ENCODE data around the gene MAP3K5. TPM values are rescaled to one million over a fixed set of nuclear protein-coding genes. Genes with fewer than 3 reads are reported as not detected.
"Not testable (repeated sequence)": the region's sequence is repeated elsewhere in the genome, so short reads cannot be mapped to it uniquely, and the experiment has no call there.

The MAP3K5 gene
- total RNA-seq, 6 donors from 2014 or later = 26.4 to 45.1 (median 41.8) TPM

- DNase-seq (peak in 1 of 2 donors; percentile 35), ATAC-seq (ENCODE audit: low FRiP score in 2 of 2) (peak in 1 of 2 donors; percentile 57)
- Histone ChIP-seq H3K4me3 (peak overlapping the region in 2 of 4 donors; percentile 2 to 14), H3K9me3 (no peaks in the 10 kb centered on the region), H3K27ac (peak overlapping the region; percentile 48 to 81 (median 60)), H3K27me3 (no peaks in the 10 kb centered on the region), H3K36me3 (no peaks in the 10 kb centered on the region), H3K4me1 (peaks cover 33 to 64% (median 58%) of the 10 kb centered on the region in 4 donors)
- TF ChIP-seq EP300 (IDR thresholded peaks at IDR 0.05) (no peak), CTCF (IDR thresholded peaks at IDR 0.05) (no peak), POLR2A (IDR thresholded peaks at IDR 0.05) (no peak), POLR2AphosphoS5 (IDR thresholded peaks at IDR 0.05) (peak in 1 of 2 donors; percentile 5)
- WGBS, 2 donors = 17% methylated on average over 9 of the region's 9 CpGs
Measured at GRCh38 chr6:136761227-136761922, 30.9 kb downstream of the MAP3K5 start.

GRCh38 chr6:136760781-136761180, 31.5 kb downstream of the MAP3K5 start:
- not testable (repeated sequence) for H3K9me3 ChIP-seq, DNase-seq, H3K27me3 ChIP-seq, H3K36me3 ChIP-seq
- H3K27ac ChIP-seq = peak overlapping the region; percentile 48 to 81 (median 60)
- peak in 1 of 2 donors; percentile 38 for ATAC-seq (ENCODE audit: low FRiP score in 2 of 2)
- WGBS, 2 donors = 49 to 64% methylated on average over 5 of the region's 5 CpGs
- H3K4me1 ChIP-seq = peaks cover 27 to 58% (median 53%) of the 10 kb centered on the region in 4 donors
- H3K4me3 ChIP-seq = peak overlapping the region in 1 of 4 donors; percentile 14

GRCh38 chr6:136757150-136757549, 35.1 kb downstream of the MAP3K5 start:
- Histone ChIP-seq H3K36me3 (no peaks in the 10 kb centered on the region), H3K27me3 (no peaks in the 10 kb centered on the region), H3K9me3 (no peaks in the 10 kb centered on the region), H3K27ac (peak overlapping the region in 3 of 4 donors; percentile 10 to 41 (median 12)), H3K4me1 (peaks cover 21 to 47% (median 41%) of the 10 kb centered on the region in 4 donors), H3K4me3 (no peak overlapping the region)
- TF ChIP-seq EP300 (IDR thresholded peaks at IDR 0.05) = no peak
- TF ChIP-seq POLR2A (IDR thresholded peaks at IDR 0.05) = no peak
- TF ChIP-seq POLR2AphosphoS5 (IDR thresholded peaks at IDR 0.05) = no peak
- no peak for TF ChIP-seq CTCF (IDR thresholded peaks at IDR 0.05)
- ATAC-seq (ENCODE audit: low FRiP score in 2 of 2) = peak in 1 of 2 donors; percentile 47
- WGBS, 2 donors = 73 to 88% methylated on average over 2 of the region's 2 CpGs
- no peak for DNase-seq

- Histone ChIP-seq H3K9me3 (no peaks in the 10 kb centered on the region), H3K27ac (no peak overlapping the region), H3K27me3 (no peaks in the 10 kb centered on the region), H3K36me3 (no peaks in the 10 kb centered on the region), H3K4me3 (no peak overlapping the region), H3K4me1 (peaks cover 15 to 49% (median 32%) of the 10 kb centered on the region in 4 donors)
- 93 to 96% methylated on average over 7 of the region's 7 CpGs for WGBS, 2 donors
- TF ChIP-seq POLR2AphosphoS5 (IDR thresholded peaks at IDR 0.05) = no peak
- DNase-seq = no peak
- ATAC-seq (ENCODE audit: low FRiP score in 2 of 2) = no peak
Measured at GRCh38 chr6:136754820-136755219, 37.5 kb downstream of the MAP3K5 start.

GRCh38 chr6:136753624-136754023, 38.7 kb downstream of the MAP3K5 start:
- no peaks in the 10 kb centered on the region for H3K36me3 ChIP-seq
- ATAC-seq (ENCODE audit: low FRiP score in 2 of 2) (peak in 1 of 2 donors; percentile 56), DNase-seq (peak in 1 of 2 donors; percentile 51)
- peak overlapping the region in 1 of 4 donors; percentile 24 for H3K27ac ChIP-seq
- no peaks in the 10 kb centered on the region for H3K27me3 ChIP-seq
- 68 to 81% methylated on average over 7 of the region's 7 CpGs for WGBS, 2 donors
- no peak for TF ChIP-seq EP300 (IDR thresholded peaks at IDR 0.05)
- peak in 1 of 2 donors; percentile 13 for TF ChIP-seq POLR2AphosphoS5 (IDR thresholded peaks at IDR 0.05)
- TF ChIP-seq POLR2A (IDR thresholded peaks at IDR 0.05) = no peak
- no peak for TF ChIP-seq CTCF (IDR thresholded peaks at IDR 0.05)
- no peak overlapping the region for H3K4me3 ChIP-seq
- H3K4me1 ChIP-seq = peaks cover 18 to 50% (median 32%) of the 10 kb centered on the region in 4 donors
- no peaks in the 10 kb centered on the region for H3K9me3 ChIP-seq
